ENCODE results near the gene MARS2.
"Not testable (repeated sequence)": the region's sequence is repeated elsewhere in the genome, so short reads cannot be mapped to it uniquely, and the experiment has no call there.

DNA sequence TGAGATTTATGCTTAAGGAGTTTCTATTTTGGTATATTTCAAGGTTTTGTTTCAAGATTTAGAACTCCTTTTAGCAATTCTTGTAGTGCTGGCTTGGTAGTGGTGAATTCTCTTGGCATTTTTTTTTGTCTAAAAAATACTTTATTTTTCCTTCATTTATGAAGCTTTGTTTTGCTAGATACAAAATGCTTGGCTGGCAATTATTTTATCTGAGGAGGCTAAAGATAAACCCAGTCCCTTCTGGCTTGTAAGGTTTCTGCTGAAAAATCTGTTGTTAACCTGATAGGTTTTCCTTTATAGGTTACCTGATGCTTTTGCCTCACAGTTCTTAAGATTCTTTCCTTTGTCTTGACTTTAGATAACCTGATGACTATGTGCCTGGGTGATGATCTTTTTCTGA lies 5.4 kb upstream of the MARS2 start:
- TF ChIP-seq, protein P1, sequence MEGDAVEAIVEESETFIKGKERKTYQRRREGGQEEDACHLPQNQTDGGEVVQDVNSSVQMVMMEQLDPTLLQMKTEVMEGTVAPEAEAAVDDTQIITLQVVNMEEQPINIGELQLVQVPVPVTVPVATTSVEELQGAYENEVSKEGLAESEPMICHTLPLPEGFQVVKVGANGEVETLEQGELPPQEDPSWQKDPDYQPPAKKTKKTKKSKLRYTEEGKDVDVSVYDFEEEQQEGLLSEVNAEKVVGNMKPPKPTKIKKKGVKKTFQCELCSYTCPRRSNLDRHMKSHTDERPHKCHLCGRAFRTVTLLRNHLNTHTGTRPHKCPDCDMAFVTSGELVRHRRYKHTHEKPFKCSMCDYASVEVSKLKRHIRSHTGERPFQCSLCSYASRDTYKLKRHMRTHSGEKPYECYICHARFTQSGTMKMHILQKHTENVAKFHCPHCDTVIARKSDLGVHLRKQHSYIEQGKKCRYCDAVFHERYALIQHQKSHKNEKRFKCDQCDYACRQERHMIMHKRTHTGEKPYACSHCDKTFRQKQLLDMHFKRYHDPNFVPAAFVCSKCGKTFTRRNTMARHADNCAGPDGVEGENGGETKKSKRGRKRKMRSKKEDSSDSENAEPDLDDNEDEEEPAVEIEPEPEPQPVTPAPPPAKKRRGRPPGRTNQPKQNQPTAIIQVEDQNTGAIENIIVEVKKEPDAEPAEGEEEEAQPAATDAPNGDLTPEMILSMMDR (IDR thresholded peaks at IDR 0.05 in 4 of 5, conservative IDR thresholded peaks at IDR 0.05 in 1 of 5), result not testable (repeated sequence)
- TF ChIP-seq POLR2A (IDR thresholded peaks at IDR 0.05), result not testable (repeated sequence)
